Activated naive CD4-positive, alpha-beta T cell treated with anti-CD3 and anti-CD28 coated beads for 36 hours (primary cell): Measurements from ENCODE around the gene DYSF. TPM values are rescaled to one million over a fixed set of nuclear protein-coding genes. Genes with fewer than 3 reads are reported as not detected.

Experiments
- CTCF ChIA-PET: fragments of 350-600 bp; sonication (Branson Sonifier 250); formaldehyde crosslinking; loops from one replicate; lab custom pipeline; 2021; ENCODE audit warnings: antibody characterized with exemption; lab: Charles Lee
- DNase-seq: peaks from one replicate; pipeline ENCODE4 v3.0.0-alpha.2; 2020
- H3K27ac Mint-ChIP-seq: one replicate; pipeline ENCODE4 v1.8.0; 2021; ENCODE audit warnings: mild to moderate bottlenecking, mixed read lengths
- H3K27me3 Mint-ChIP-seq: one replicate; pipeline ENCODE4 v1.8.0; 2021; ENCODE audit warnings: low read depth, mixed read lengths
- H3K36me3 Mint-ChIP-seq: one replicate; pipeline ENCODE4 v1.8.0; 2021; ENCODE audit warnings: low read depth, mixed read lengths
- H3K4me1 Mint-ChIP-seq: one replicate; pipeline ENCODE4 v1.8.0; 2021; ENCODE audit warnings: low read depth, mixed read lengths
- H3K4me3 Mint-ChIP-seq: one replicate; pipeline ENCODE4 v1.8.0; 2021; ENCODE audit warnings: mild to moderate bottlenecking, moderate library complexity, mixed read lengths
- H3K9me3 Mint-ChIP-seq: one replicate; pipeline ENCODE4 v1.8.0; 2021; ENCODE audit warnings: mixed read lengths
- intact Hi-C: fragments of 100-400 bp; cut with micrococcal nuclease; formaldehyde crosslinking; loops from one replicate; pipeline ENCODE4 v1.15.1; 2023
- total RNA-seq, 2 experiments: library from RNA; stranded (reverse); gene quantifications; one replicate each; pipeline ENCODE4 v1.2.3, GENCODE V29; 2021

The DYSF gene
- total RNA-seq, 2 experiments from 2014 or later: 0.05 to 0.07 TPM

GRCh38 chr2:71458413-71459083, 5.2 kb downstream of the DYSF start:
- Mint-ChIP-seq H3K4me1 (peaks cover 5% of the 10 kb centered on the region), H3K9me3 (no peaks in the 10 kb centered on the region), H3K27me3 (peaks cover 29% of the 10 kb centered on the region), H3K36me3 (no peaks in the 10 kb centered on the region), H3K4me3 (no peak overlapping the region), H3K27ac (no peak overlapping the region)
- intact Hi-C loops: loop anchor here (10.0 kb wide), 1 partner anchor 234 kb away; the partner anchor contains the start of gene PAIP2B
- CTCF ChIA-PET: interaction anchor here (4.7 kb wide), 1 partner anchor 51 kb away, joined by 70 read pairs; no protein-coding TSS in a partner anchor
- no peak for DNase-seq

- H3K27ac Mint-ChIP-seq: no peak overlapping the region
- no peaks in the 10 kb centered on the region for H3K36me3 Mint-ChIP-seq
- peaks cover 29% of the 10 kb centered on the region for H3K27me3 Mint-ChIP-seq
- no peak for DNase-seq
- CTCF ChIA-PET: interaction anchor here (0.6 to 4.7 kb wide), 3 partner anchors 8 to 72 kb away, joined by 3 to 70 read pairs (median 4); no protein-coding TSS in a partner anchor
- H3K9me3 Mint-ChIP-seq: no peaks in the 10 kb centered on the region
- no peak overlapping the region for H3K4me3 Mint-ChIP-seq
- intact Hi-C loops: loop anchor here (10.0 kb wide), 1 partner anchor 234 kb away; the partner anchor contains the start of gene PAIP2B
- H3K4me1 Mint-ChIP-seq: peaks cover 5% of the 10 kb centered on the region
Measured at GRCh38 chr2:71459084-71459431, 5.7 kb downstream of the DYSF start.

DNA sequence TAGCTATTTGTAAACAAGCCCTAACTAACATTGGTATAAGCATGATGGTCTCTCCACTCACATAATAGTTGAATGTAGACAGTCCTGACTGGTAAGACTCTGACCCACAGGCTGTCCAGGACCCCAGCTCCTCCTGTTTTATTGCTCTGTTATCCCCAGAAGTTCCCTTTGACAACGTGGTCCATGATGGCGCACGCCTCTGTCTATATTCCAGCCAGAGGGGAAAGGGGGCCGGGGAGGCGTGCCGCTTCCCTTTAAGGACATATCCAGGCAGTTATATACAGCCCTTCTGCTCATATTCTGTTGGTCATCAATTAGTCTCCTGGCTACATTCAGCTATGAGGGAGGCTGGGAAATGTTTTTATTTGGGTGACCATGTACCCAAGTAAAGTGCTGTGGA, 6.7 kb downstream of the DYSF start:
- no peaks in the 10 kb centered on the region for H3K4me1 Mint-ChIP-seq
- CTCF ChIA-PET: interaction anchor here (0.9 to 4.7 kb wide), 6 partner anchors 9 to 87 kb away, joined by 3 to 70 read pairs (median 4); no protein-coding TSS in a partner anchor
- H3K27me3 Mint-ChIP-seq: peaks cover 20% of the 10 kb centered on the region
- no peaks in the 10 kb centered on the region for H3K9me3 Mint-ChIP-seq
- no peak overlapping the region for H3K4me3 Mint-ChIP-seq
- no peak overlapping the region for H3K27ac Mint-ChIP-seq
- no peaks in the 10 kb centered on the region for H3K36me3 Mint-ChIP-seq
- no peak for DNase-seq
- intact Hi-C loops: no loop called here

DNA sequence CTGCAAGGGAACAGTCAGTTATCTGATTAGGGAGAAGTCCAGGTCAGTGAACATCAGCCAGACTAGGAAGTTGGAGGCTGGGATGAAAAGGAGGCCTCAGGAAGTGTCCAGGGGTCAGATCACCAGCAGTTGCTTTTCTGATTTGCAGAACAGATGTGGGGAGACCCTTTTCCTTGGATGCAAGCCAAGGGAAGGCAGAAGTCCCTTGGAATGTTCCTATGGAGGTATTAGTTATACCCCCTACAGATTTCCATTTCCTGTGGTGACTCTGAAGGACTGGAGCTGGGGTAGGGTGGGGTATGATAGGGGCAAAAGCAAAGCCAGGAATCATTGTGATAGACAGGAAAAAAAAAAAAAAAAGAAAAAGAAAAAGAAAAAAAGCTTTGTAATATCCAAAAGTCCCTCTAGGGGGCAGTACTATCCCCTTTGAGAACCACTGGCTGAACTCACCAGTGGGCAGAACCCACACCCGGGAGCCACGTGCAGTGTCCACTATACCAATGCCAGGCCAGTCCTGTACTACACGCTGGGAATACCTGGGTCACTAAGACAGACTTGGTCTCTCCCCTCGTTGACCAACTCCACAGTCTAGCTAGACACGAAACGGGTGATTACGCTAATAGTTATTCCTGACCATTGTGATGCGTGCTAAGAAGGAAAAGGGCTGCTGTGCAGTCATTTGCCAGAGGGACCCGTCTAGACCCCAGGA, 7.4 kb downstream of the DYSF start:
- Mint-ChIP-seq H3K27ac (no peak overlapping the region), H3K9me3 (no peaks in the 10 kb centered on the region), H3K4me3 (no peak overlapping the region), H3K4me1 (no peaks in the 10 kb centered on the region), H3K36me3 (no peaks in the 10 kb centered on the region), H3K27me3 (peaks cover 15% of the 10 kb centered on the region)
- intact Hi-C loops: loop anchor here (1.0 kb wide), 1 partner anchor 50 kb away; no protein-coding TSS in a partner anchor
- CTCF ChIA-PET: interaction anchor here (0.6 to 4.7 kb wide), 11 partner anchors 9 to 161 kb away, joined by 3 to 70 read pairs (median 3); no protein-coding TSS in a partner anchor
- DNase-seq: no peak

DNA sequence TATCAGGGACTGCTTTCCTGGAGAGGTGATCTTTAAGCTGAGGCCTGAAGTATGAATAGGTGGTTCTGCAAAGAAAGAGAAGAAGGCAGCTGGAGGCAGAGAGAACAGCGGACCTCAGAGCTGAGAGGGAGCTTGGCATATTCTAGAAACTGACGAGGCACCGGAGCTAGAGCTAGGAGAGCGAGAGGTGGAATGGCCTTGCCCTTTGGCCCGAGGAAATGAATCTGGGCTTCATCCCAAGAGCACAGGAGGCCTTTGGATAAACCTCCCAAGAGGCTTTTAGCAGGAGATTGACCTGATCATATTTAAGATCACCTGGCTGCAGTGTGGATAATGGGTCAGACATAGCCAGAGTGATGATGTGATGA, 7.9 kb downstream of the DYSF start:
- CTCF ChIA-PET: interaction anchor here (0.6 to 4.7 kb wide), 8 partner anchors 8 to 161 kb away, joined by 3 to 70 read pairs (median 4); no protein-coding TSS in a partner anchor
- no peaks in the 10 kb centered on the region for H3K36me3 Mint-ChIP-seq
- no peak for DNase-seq
- intact Hi-C loops: loop anchor here (1.0 kb wide), 1 partner anchor 49 kb away; no protein-coding TSS in a partner anchor
- peaks cover 11% of the 10 kb centered on the region for H3K27me3 Mint-ChIP-seq
- no peak overlapping the region for H3K4me3 Mint-ChIP-seq
- no peak overlapping the region for H3K27ac Mint-ChIP-seq
- no peaks in the 10 kb centered on the region for H3K4me1 Mint-ChIP-seq
- H3K9me3 Mint-ChIP-seq: no peaks in the 10 kb centered on the region

DNA sequence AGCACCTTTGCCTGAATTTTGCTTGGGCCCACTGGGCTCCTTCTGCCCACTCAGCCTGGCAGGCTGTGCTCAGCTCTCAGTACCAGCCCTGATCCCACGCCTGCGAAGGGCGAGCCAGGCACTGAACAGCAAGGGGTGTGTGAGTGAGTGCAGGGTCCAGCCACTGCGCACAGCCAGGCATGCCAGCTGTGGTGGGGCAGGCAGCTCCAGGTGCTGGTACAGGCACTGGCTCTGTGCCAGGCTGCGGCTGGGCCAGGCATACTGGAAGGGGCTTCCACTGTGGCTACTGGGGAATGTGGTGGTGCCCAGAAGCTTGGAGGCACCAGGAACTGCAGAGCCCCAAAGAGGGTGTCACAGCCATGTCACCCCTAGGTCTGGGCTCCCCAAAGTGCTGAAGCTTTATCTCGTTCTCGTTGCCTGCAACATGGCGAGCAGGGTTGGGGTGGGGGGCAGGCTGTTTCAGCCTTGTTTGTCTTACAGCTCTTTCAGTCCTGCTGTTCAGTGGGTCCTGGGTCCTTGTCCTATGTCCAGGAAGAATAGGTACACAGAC, 8.8 kb downstream of the DYSF start:
- Mint-ChIP-seq H3K27me3 (peaks cover 10% of the 10 kb centered on the region), H3K9me3 (no peaks in the 10 kb centered on the region), H3K4me1 (peaks cover 4% of the 10 kb centered on the region), H3K36me3 (no peaks in the 10 kb centered on the region), H3K4me3 (no peak overlapping the region), H3K27ac (no peak overlapping the region)
- DNase-seq: no peak
- CTCF ChIA-PET: interaction anchor here (0.7 to 4.7 kb wide), 6 partner anchors 8 to 174 kb away, joined by 3 to 70 read pairs (median 5); no protein-coding TSS in a partner anchor
- intact Hi-C loops: no loop called here

DNA sequence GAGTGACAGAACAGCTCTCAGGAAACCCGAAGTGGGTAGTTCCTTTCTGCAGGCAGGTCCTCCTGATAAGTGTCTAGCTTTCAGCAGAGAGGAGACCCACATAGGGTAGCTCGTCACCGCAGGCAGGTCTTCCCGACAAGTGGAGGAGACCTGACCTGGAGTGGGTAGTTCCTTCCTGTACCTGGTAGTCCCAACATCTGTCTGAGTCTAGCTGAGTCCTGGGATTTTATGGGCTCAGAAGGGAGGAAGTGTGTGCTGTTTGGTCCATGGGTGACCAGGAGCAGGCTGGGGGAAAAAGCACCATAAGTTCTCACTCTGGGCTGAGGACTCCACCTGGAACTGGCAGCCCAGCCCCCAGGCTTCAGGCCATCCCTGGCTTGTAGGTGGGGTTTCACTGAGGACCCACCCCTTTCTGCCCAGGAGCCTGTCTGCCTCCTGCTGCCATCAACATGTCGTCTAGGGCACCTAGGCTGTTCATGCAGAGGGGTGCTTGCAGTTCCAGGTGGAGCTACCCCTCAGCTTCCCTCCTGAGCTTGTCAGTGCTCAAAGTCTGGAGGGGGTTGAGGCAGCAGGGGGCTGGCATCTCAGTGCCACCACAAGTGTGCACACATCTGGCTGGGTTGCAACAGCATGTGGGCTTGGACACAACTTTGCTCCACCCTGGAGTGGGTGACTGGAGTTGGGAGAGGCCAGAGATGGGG, 9.4 kb downstream of the DYSF start:
- peaks cover 10% of the 10 kb centered on the region for H3K27me3 Mint-ChIP-seq
- H3K36me3 Mint-ChIP-seq: no peaks in the 10 kb centered on the region
- peaks cover 5% of the 10 kb centered on the region for H3K4me1 Mint-ChIP-seq
- no peaks in the 10 kb centered on the region for H3K9me3 Mint-ChIP-seq
- DNase-seq: no peak
- no peak overlapping the region for H3K4me3 Mint-ChIP-seq
- intact Hi-C loops: no loop called here
- no peak overlapping the region for H3K27ac Mint-ChIP-seq
- CTCF ChIA-PET: interaction anchor here (0.7 to 4.7 kb wide), 4 partner anchors 7 to 174 kb away, joined by 4 to 70 read pairs (median 8); no protein-coding TSS in a partner anchor

GRCh38 chr2:71463342-71463654, 9.9 kb downstream of the DYSF start:
- no peaks in the 10 kb centered on the region for H3K36me3 Mint-ChIP-seq
- CTCF ChIA-PET: interaction anchor here (1.5 to 4.7 kb wide), 2 partner anchors 46 to 47 kb away, joined by 6 to 70 read pairs; no protein-coding TSS in a partner anchor
- peaks cover 5% of the 10 kb centered on the region for H3K4me1 Mint-ChIP-seq
- H3K9me3 Mint-ChIP-seq: no peaks in the 10 kb centered on the region
- H3K27ac Mint-ChIP-seq: no peak overlapping the region
- DNase-seq: no peak
- peaks cover 15% of the 10 kb centered on the region for H3K27me3 Mint-ChIP-seq
- no peak overlapping the region for H3K4me3 Mint-ChIP-seq
- intact Hi-C loops: no loop called here

DNA sequence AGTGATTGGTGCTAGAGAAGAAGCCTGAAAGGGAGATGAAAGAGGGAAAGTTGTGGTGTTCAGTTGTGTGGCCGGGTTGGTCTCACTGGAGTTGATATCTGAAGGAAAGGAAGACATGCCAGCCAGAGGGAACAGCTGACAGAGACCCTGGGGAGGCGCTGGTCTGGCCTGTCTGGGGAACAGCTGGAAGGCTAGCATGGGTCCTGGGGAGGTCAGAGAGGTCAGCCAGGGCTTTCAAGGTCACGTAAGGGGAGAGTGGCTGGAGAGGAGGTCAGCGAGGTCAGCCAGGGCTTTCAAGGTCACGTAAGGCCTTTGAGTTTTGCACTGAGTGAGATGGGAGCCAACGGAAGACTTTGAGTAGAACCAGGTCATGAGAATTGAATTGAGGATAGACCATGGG, 11.0 kb downstream of the DYSF start:
- H3K36me3 Mint-ChIP-seq: no peaks in the 10 kb centered on the region
- no peak overlapping the region for H3K4me3 Mint-ChIP-seq
- no peak overlapping the region for H3K27ac Mint-ChIP-seq
- CTCF ChIA-PET: interaction anchor here (0.5 to 1.5 kb wide), 2 partner anchors 46 to 1357 kb away, joined by 3 to 6 read pairs; no protein-coding TSS in a partner anchor
- no peak for DNase-seq
- H3K4me1 Mint-ChIP-seq: peaks cover 5% of the 10 kb centered on the region
- H3K9me3 Mint-ChIP-seq: no peaks in the 10 kb centered on the region
- peaks cover 21% of the 10 kb centered on the region for H3K27me3 Mint-ChIP-seq
- intact Hi-C loops: no loop called here

DNA sequence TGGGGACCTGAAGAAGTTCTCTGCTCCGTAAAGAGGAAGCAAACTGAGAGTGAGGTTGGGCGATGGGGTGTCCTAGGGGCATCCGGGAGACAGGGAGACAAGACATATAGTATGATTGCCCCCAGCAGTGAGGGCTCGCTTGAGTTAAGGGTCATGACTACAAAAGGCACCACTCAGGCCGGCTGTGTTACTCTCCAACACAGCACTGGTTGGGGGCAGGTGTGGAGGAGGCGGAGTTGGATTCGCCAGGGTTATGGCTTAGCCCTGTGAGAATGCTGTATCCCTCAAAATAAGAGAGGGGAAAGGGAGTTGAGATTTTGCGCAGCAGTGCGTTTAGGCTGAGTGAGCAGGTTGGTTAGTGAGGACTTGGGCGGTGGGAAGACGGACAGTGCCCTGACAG, 12.0 kb downstream of the DYSF start:
- intact Hi-C loops: no loop called here
- peaks cover 21% of the 10 kb centered on the region for H3K27me3 Mint-ChIP-seq
- H3K36me3 Mint-ChIP-seq: no peaks in the 10 kb centered on the region
- no peaks in the 10 kb centered on the region for H3K9me3 Mint-ChIP-seq
- H3K4me3 Mint-ChIP-seq: no peak overlapping the region
- H3K4me1 Mint-ChIP-seq: peaks cover 5% of the 10 kb centered on the region
- no peak for DNase-seq
- CTCF ChIA-PET: no interaction called here
- H3K27ac Mint-ChIP-seq: no peak overlapping the region

DNA sequence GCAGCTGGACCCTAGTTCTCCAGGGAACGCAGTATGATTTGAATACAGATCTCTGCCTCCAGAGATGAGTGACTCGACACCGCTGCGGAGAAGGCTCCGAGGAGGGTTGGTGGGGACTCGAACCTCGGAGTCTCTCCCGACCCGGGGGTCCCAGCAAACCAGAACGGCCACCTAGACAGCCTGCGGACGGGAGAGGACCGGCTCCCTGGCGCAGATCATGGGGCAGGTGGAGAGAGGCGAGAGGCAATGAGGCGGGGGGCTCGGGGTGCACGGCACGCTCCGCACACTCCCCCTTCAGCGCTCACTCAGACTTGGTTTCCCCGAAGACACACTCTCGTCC, 12.6 kb downstream of the DYSF start:
- Mint-ChIP-seq H3K27me3 (peaks cover 23% of the 10 kb centered on the region), H3K36me3 (no peaks in the 10 kb centered on the region), H3K9me3 (no peaks in the 10 kb centered on the region), H3K4me1 (peaks cover 5% of the 10 kb centered on the region), H3K4me3 (no peak overlapping the region), H3K27ac (no peak overlapping the region)
- intact Hi-C loops: no loop called here
- CTCF ChIA-PET: no interaction called here
- DNase-seq: no peak
